ENCODE data around the gene ATF6B. TPM values are rescaled to one million over a fixed set of nuclear protein-coding genes. Genes with fewer than 3 reads are reported as not detected.
"Not testable (repeated sequence)": the region's sequence is repeated elsewhere in the genome, so short reads cannot be mapped to it uniquely, and the experiment has no call there.

ATF6B gene
- total RNA-seq, 1 experiment from 2014 or later, result 87.2 TPM

- no peak for DNase-seq
- no peaks in the 10 kb centered on the region for H3K27me3 ChIP-seq (ENCODE audit: insufficient read depth, low read depth)
- H3K79me2 ChIP-seq (ENCODE audit: low read depth), result no peaks in the 10 kb centered on the region
- H3K4me3 ChIP-seq, result no peak overlapping the region
- CTCF ChIA-PET, result no interaction called here
- peaks cover 8% of the 10 kb centered on the region for H3F3A ChIP-seq (ENCODE audit: insufficient read depth, low read depth)
- intact Hi-C loops (cut with micrococcal nuclease; ENCODE audit: unreplicated experiment), result no loop called here
- TF ChIP-seq EZH2 (IDR thresholded peaks at IDR 0.05; ENCODE audit: low read depth) (no peak), CTCF (conservative IDR thresholded peaks at IDR 0.05) (no peak)
- no peaks in the 10 kb centered on the region for H3K9me3 ChIP-seq (ENCODE audit: insufficient read depth, low read depth)
- no peak overlapping the region for H2AFZ ChIP-seq
- H3K27ac ChIP-seq, result no peak overlapping the region
- no peaks in the 10 kb centered on the region for H3K9me2 ChIP-seq (ENCODE audit: insufficient read depth)
- BruUV-seq (replicated peaks), result no TSS peak
- no peaks in the 10 kb centered on the region for H3K36me3 ChIP-seq (ENCODE audit: low read depth)
- POLR2A ChIA-PET (ENCODE audit: unreplicated experiment), result interaction anchor here (0.7 kb wide), 1 partner anchor 23 kb away, joined by 4 read pairs; the partner anchor contains the start of gene FKBPL
- H4K20me1 ChIP-seq (ENCODE audit: insufficient read depth), result no peaks in the 10 kb centered on the region
- peak overlapping the region; percentile 41; the same call in 1 of the 2 replicates for H3K4me2 ChIP-seq
- H3K4me1 ChIP-seq (replicated peaks; ENCODE audit: insufficient read depth), result peaks cover 15% of the 10 kb centered on the region; the same call in 1 of the 2 replicates
Measured at GRCh38 chr6:32107406-32107805, 20.6 kb downstream of the ATF6B start.

- BruUV-seq (replicated peaks), result no TSS peak
- DNase-seq, result no peak
- H3K79me2 ChIP-seq (ENCODE audit: low read depth), result no peaks in the 10 kb centered on the region
- H4K20me1 ChIP-seq (ENCODE audit: insufficient read depth), result no peaks in the 10 kb centered on the region
- no peaks in the 10 kb centered on the region for H3K36me3 ChIP-seq (ENCODE audit: low read depth)
- H3K9me2 ChIP-seq (ENCODE audit: insufficient read depth), result no peaks in the 10 kb centered on the region
- H3K4me2 ChIP-seq, result no peak overlapping the region
- H3K4me3 ChIP-seq, result no peak overlapping the region
- no peaks in the 10 kb centered on the region for H3K27me3 ChIP-seq (ENCODE audit: insufficient read depth, low read depth)
- H3K9me3 ChIP-seq (ENCODE audit: insufficient read depth, low read depth), result no peaks in the 10 kb centered on the region
- H2AFZ ChIP-seq, result no peak overlapping the region
- TF ChIP-seq EZH2 (IDR thresholded peaks at IDR 0.05; ENCODE audit: low read depth) (no peak), CTCF (conservative IDR thresholded peaks at IDR 0.05) (no peak)
- H3K4me1 ChIP-seq (replicated peaks; ENCODE audit: insufficient read depth), result peaks cover 15% of the 10 kb centered on the region; the same call in 1 of the 2 replicates
- CTCF ChIA-PET, result no interaction called here
- POLR2A ChIA-PET (ENCODE audit: unreplicated experiment), result no interaction called here
- no peak overlapping the region for H3K27ac ChIP-seq
- H3F3A ChIP-seq (ENCODE audit: insufficient read depth, low read depth), result no peaks in the 10 kb centered on the region; the same call in 1 of the 2 replicates
- intact Hi-C loops (cut with micrococcal nuclease; ENCODE audit: unreplicated experiment), result no loop called here
Measured at GRCh38 chr6:32105433-32105832, 22.6 kb downstream of the ATF6B start.

GRCh38 chr6:32102255-32102654, 25.8 kb downstream of the ATF6B start:
- no peaks in the 10 kb centered on the region; the same call in 1 of the 2 replicates for H3F3A ChIP-seq (ENCODE audit: insufficient read depth, low read depth)
- BruUV-seq (replicated peaks), result no TSS peak
- H3K4me2 ChIP-seq, result no peak overlapping the region
- no peaks in the 10 kb centered on the region for H3K9me3 ChIP-seq (ENCODE audit: insufficient read depth, low read depth)
- H3K4me1 ChIP-seq (replicated peaks; ENCODE audit: insufficient read depth), result peaks cover 2% of the 10 kb centered on the region; the same call in 1 of the 2 replicates
- H3K9me2 ChIP-seq (ENCODE audit: insufficient read depth), result no peaks in the 10 kb centered on the region
- no peaks in the 10 kb centered on the region for H3K79me2 ChIP-seq (ENCODE audit: low read depth)
- intact Hi-C loops (cut with micrococcal nuclease; ENCODE audit: unreplicated experiment), result no loop called here
- ChIA-PET CTCF (no interaction called here), POLR2A (ENCODE audit: unreplicated experiment) (interaction anchor here (0.6 kb wide), 1 partner anchor 10 kb away, joined by 7 read pairs; no protein-coding TSS in a partner anchor)
- TF ChIP-seq EZH2 (IDR thresholded peaks at IDR 0.05; ENCODE audit: low read depth) (no peak), CTCF (conservative IDR thresholded peaks at IDR 0.05) (no peak)
- no peak overlapping the region for H3K27ac ChIP-seq
- no peaks in the 10 kb centered on the region for H3K36me3 ChIP-seq (ENCODE audit: low read depth)
- no peak for DNase-seq
- no peak overlapping the region for H2AFZ ChIP-seq
- no peak overlapping the region for H3K4me3 ChIP-seq
- no peaks in the 10 kb centered on the region for H4K20me1 ChIP-seq (ENCODE audit: insufficient read depth)
- no peaks in the 10 kb centered on the region for H3K27me3 ChIP-seq (ENCODE audit: insufficient read depth, low read depth)

GRCh38 chr6:32100251-32100650, 27.8 kb downstream of the ATF6B start:
- POLR2A ChIA-PET (ENCODE audit: unreplicated experiment); DNase-seq; intact Hi-C loops (cut with micrococcal nuclease; ENCODE audit: unreplicated experiment); H3K27me3 ChIP-seq (ENCODE audit: insufficient read depth, low read depth); H3K4me1 ChIP-seq (replicated peaks; ENCODE audit: insufficient read depth); H2AFZ ChIP-seq; H3K9me2 ChIP-seq (ENCODE audit: insufficient read depth); H4K20me1 ChIP-seq (ENCODE audit: insufficient read depth); H3K36me3 ChIP-seq (ENCODE audit: low read depth); H3F3A ChIP-seq (ENCODE audit: insufficient read depth, low read depth); H3K4me2 ChIP-seq; BruUV-seq (replicated peaks); CTCF ChIA-PET; H3K9me3 ChIP-seq (ENCODE audit: insufficient read depth, low read depth); H3K79me2 ChIP-seq (ENCODE audit: low read depth); H3K4me3 ChIP-seq; H3K27ac ChIP-seq: not testable (repeated sequence)

Data from PC-9 (cell line).